Astrocyte of the spinal cord (primary cell): Measurements from ENCODE around the gene SLC24A4.

ENCODE experiments used
- DNase-seq: peaks from one replicate; pipeline ENCODE4 v3.0.0; 2011; ENCODE audit warnings: low read depth, low spot score
- H3K4me3 ChIP-seq: 2 replicates; pipeline ENCODE4 v1.5.1; 2011; ENCODE audit warnings: low read depth, mild to moderate bottlenecking, low read length, moderate library complexity
- in situ Hi-C: cut with HindIII; loops from 2 replicates; pipeline ENCODE4 v1.10.0; 2017; ENCODE audit warnings: low sequenced_read_pairs
- TF ChIP-seq, protein P1 (sequence below): IDR thresholded peaks from 2 replicates; pipeline ENCODE4 v1.5.1; 2012; ENCODE audit warnings: low read depth, mild to moderate bottlenecking, low read length, inconsistent platforms

SLC24A4 gene

DNA sequence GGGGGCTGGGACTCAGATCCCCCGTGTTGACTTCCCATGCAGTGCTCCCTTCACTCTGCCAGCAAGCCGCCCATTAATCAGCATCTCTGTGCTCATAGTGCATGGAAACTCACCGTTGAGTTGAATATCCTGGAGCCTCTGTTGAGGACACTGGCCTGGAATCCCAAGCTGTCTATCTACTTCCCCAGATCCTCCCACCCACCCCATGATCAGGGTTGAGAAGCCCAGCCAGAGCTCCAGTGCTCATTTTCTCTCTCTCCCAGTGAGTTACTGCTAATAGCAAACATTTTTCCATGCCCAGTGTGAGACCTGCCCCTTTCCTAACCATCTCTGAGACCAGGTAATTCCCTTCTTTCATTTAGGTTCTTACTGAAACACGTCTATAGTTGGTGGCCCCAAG, 88.2 kb downstream of the SLC24A4 start:
- H3K4me3 ChIP-seq = no peak overlapping the region
- DNase-seq = no peak
- TF ChIP-seq, protein P1, sequence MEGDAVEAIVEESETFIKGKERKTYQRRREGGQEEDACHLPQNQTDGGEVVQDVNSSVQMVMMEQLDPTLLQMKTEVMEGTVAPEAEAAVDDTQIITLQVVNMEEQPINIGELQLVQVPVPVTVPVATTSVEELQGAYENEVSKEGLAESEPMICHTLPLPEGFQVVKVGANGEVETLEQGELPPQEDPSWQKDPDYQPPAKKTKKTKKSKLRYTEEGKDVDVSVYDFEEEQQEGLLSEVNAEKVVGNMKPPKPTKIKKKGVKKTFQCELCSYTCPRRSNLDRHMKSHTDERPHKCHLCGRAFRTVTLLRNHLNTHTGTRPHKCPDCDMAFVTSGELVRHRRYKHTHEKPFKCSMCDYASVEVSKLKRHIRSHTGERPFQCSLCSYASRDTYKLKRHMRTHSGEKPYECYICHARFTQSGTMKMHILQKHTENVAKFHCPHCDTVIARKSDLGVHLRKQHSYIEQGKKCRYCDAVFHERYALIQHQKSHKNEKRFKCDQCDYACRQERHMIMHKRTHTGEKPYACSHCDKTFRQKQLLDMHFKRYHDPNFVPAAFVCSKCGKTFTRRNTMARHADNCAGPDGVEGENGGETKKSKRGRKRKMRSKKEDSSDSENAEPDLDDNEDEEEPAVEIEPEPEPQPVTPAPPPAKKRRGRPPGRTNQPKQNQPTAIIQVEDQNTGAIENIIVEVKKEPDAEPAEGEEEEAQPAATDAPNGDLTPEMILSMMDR = no peak
- in situ Hi-C loops = no loop called here

DNA sequence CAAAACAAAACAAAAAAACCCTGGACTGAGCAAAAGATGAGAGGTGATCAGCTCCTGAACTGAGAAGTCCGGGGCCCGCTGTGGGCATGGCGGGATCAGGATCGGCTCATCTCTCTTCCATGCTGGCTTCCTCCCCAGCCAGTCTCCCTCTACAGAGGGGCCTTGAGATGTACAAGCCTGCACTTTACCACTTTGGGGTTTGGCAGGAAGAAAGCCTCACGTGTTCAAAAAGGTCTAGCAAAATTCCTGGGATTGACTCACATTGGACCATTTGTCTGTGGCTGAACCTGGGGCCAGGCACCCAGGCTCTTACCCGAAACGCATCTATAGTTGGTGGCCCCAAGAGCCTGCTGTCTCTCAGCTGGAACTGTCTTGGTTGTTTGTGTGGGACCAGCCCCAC, 89.0 kb downstream of the SLC24A4 start:
- no peak overlapping the region for H3K4me3 ChIP-seq
- in situ Hi-C loops = no loop called here
- DNase-seq = no peak
- TF ChIP-seq, protein P1 = no peak

DNA sequence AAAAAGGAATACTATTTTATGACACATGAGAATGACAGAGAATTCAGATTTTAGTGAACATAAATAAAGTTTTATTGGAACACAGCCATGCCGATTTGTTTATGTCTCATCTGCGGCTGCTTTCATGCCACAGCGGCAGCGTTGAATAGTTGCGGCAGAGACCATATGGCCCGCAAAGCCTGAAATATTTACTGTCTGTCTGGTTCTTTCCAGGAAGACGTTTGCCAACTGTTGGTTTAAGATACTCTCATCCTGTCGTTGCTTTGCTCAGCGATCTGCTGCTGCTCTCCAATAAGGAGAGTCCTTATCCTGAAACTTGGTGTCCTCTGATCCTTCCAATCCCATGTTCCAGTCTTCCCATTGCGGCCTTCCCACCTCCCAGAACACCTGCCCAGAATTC, 89.9 kb downstream of the SLC24A4 start:
- in situ Hi-C loops = no loop called here
- TF ChIP-seq, protein P1 = no peak
- no peak for DNase-seq
- H3K4me3 ChIP-seq = no peak overlapping the region

DNA sequence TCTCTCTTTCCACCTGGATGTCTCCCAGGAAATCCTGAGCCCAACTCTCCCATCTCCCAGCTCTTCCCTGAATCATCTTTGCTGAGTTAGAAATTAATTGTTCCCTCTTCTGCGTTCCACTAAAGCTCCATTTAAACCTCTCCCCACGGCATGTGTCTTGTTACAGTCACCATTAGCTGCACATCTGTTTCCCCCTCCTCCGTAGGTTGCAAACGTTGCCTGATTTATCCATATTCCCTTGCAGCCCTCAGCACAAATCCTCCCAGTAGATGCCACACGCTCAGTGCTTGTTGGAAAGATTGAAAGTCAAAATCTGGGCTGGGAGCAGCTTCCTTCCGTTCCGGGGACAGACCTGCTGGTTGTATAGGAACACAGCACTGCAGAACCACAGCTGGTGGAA, 90.4 kb downstream of the SLC24A4 start:
- H3K4me3 ChIP-seq = no peak overlapping the region
- TF ChIP-seq, protein P1 = no peak
- in situ Hi-C loops = no loop called here
- no peak for DNase-seq

DNA sequence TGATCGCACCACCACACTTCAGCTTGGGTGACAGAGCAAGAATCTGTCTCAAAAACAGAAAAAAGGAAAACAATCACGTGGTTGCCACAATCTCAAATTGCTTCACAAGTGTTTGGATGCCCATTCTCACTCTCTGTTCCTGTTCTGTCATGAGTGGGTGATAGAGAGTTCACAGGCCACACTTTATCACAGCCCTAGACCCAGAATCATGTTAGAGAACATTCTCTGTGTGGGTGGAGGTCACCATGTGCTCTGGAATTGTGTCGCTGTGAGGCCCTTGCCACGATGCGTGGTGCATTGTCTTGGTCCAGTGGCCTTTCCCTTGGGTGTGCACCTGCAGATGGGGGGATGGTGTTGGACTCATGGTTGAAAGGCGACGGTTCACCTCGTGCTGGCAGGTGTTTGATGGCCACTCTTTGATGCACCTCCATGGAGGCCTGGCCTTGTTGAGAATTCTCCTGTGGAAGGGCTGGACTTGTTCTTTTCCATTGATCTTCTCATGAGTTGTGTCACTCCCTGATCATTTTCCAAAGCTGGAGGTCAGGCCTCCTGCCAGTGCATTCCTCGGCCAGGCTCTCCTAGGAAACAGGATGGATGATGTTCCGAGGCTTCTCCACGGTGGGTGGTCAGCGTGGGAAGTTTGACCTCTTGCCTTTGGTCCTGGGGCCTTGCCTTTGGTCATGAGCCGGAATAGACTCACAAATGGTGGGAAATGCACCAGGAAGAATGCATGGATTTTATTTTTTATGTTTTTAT, 91.9 kb downstream of the SLC24A4 start:
- no peak overlapping the region for H3K4me3 ChIP-seq
- DNase-seq = no peak
- in situ Hi-C loops = no loop called here
- TF ChIP-seq, protein P1 = no peak

DNA sequence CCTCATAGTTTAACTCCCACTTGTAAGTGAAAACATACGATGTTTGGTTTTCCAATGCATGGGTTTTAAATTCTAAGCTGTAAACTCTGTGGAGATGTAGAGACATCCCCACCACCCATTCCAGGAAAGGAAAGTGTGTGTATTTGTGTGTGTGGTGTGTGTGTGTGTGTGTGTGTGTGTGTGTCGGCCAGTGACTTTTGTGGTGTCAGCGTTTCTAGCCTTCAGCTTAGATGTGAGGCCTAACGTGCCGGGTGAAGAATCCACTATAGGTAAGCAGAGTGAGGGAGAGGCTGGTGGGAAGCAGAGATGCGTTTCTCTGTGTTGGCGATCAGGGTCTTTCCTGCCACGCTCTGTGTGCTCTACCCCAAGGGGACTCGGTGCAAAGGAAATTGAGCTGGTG, 93.0 kb downstream of the SLC24A4 start:
- H3K4me3 ChIP-seq = no peak overlapping the region
- TF ChIP-seq, protein P1 = no peak
- DNase-seq = no peak
- in situ Hi-C loops = no loop called here
